ENCODE results near the gene XRCC6. TPM values are rescaled to one million over a fixed set of nuclear protein-coding genes. Genes with fewer than 3 reads are reported as not detected.
A peak's percentile ranks its signal among the peaks of the same experiment; 100 is the strongest.

The XRCC6 gene
- total and polyA plus RNA-seq, 12 donors, result 122 to 498 (median 240) TPM

DNA sequence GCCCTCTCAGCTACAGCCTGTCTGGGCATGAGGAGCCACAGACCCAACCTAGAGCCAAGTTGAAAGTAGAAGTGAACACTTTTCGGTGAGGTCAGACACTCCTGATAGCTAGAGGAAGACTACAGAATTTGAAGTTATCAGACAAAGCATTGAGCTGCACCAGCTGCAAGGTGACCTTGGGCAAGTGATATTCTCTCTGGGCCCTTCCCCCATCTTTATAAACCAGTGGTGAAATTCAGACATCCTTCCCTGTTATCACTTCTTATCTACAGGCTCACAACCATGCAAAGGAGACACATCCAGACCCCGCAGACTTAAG lies 23.5 kb upstream of the XRCC6 start:
- WGBS, 4 donors, result 27 to 48% (median 34%) methylated on average over 2 of the region's 2 CpGs
- Histone ChIP-seq H3K4me1 (replicated peaks in 1 of 2) (peaks cover 17 to 21% of the 10 kb centered on the region in 2 donors), H3K9me3 (replicated peaks in 1 of 3) (no peaks in the 10 kb centered on the region), H3K4me3 (no peak overlapping the region), H3K36me3 (replicated peaks in 1 of 2) (peaks cover 0 to 22% of the 10 kb centered on the region in 2 donors), H3K27me3 (no peaks in the 10 kb centered on the region), H3K27ac (peak overlapping the region; percentile 18 to 91 (median 84))
- TF ChIP-seq, protein P1, sequence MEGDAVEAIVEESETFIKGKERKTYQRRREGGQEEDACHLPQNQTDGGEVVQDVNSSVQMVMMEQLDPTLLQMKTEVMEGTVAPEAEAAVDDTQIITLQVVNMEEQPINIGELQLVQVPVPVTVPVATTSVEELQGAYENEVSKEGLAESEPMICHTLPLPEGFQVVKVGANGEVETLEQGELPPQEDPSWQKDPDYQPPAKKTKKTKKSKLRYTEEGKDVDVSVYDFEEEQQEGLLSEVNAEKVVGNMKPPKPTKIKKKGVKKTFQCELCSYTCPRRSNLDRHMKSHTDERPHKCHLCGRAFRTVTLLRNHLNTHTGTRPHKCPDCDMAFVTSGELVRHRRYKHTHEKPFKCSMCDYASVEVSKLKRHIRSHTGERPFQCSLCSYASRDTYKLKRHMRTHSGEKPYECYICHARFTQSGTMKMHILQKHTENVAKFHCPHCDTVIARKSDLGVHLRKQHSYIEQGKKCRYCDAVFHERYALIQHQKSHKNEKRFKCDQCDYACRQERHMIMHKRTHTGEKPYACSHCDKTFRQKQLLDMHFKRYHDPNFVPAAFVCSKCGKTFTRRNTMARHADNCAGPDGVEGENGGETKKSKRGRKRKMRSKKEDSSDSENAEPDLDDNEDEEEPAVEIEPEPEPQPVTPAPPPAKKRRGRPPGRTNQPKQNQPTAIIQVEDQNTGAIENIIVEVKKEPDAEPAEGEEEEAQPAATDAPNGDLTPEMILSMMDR (IDR thresholded peaks at IDR 0.05), result peak in 1 of 6 experiments; percentile 15
- no peak for TF ChIP-seq POLR2A (IDR thresholded peaks at IDR 0.05)
- intact Hi-C loops (cut with DNase I), result loop anchor here (5.0 to 10.0 kb wide), 2 partner anchors 53 to 55 kb away; partner anchors contain the start of gene POLR3H (in 2 of the 2)
- DNase-seq, result peak in 1 of 7 donors; percentile 45

DNA sequence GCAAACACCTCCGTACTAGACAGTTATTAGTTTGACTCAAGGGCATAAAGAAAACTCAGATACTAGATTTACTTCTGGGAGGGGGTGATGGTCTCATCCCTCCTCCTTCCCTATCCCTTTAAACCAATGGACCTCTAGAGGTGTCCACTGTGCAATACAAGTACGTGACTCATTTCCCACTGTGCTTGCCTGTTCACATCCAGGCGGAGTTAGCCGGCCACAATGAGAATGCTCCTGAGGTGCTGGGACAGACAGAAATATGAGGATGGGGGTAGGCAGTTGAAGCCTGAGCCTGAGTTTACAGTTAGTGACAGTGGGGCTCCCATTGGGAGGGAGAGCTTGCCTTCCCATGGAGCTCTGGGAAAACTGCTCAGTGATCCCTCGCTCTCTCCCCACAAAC lies 23.0 kb upstream of the XRCC6 start:
- peak in 5 of 7 donors; percentile 58 to 72 (median 68) for DNase-seq
- H3K27ac ChIP-seq, result peak overlapping the region in 3 of 5 donors; percentile 84 to 91 (median 88)
- TF ChIP-seq, protein P1 (IDR thresholded peaks at IDR 0.05), result peak in 1 of 6 experiments; percentile 5
- TF ChIP-seq POLR2A (IDR thresholded peaks at IDR 0.05), result no peak
- H3K9me3 ChIP-seq (replicated peaks in 1 of 3), result no peaks in the 10 kb centered on the region
- H3K4me3 ChIP-seq, result no peak overlapping the region
- intact Hi-C loops (cut with DNase I), result loop anchor here (5.0 to 10.0 kb wide), 2 partner anchors 53 to 56 kb away; partner anchors contain the start of gene POLR3H (in 2 of the 2)
- peaks cover 17 to 21% of the 10 kb centered on the region in 2 donors for H3K4me1 ChIP-seq (replicated peaks in 1 of 2)
- no peaks in the 10 kb centered on the region for H3K27me3 ChIP-seq
- peaks cover 0 to 27% of the 10 kb centered on the region in 2 donors for H3K36me3 ChIP-seq (replicated peaks in 1 of 2)
- WGBS, 4 donors, result 45 to 66% (median 51%) methylated on average over 5 of the region's 5 CpGs

DNA sequence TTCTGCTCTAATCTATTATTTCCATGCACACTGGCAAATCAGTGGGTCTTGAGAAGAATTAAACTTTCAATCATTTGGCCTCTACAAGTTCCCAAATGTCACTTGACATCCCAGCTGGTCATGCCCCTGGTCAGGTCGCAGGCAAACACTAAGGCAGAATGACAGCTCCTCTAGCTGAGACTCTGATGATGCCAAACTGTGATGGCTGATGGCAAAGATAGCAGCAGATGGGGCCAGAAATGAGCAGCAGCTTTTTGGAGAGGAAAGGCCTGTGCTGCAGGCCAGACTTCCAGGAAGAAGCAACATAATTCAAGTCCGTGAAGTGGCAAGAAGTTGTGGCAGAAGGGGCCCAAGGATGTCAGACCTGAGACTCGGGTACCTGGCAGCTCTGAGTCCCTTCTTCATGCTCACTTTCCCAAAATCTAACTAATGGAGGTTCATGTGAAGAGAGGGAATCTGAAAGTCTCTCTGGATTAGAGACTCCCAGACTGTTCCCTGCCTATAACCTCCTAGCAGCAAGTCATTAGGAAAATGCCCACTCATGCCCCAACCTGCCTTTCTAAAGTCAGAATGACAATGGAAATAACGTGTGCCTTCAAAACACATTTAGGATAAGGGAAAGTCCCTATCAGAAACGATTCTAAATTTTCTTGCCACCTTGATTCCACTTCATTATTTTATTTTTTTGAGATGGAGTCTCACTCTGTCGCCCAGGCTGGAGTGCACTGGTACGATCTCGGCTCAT lies 22.0 kb upstream of the XRCC6 start:
- H3K27ac ChIP-seq, result peak overlapping the region in 2 of 5 donors; percentile 84 to 91
- H3K4me3 ChIP-seq, result no peak overlapping the region
- DNase-seq, result no peak
- H3K27me3 ChIP-seq, result no peaks in the 10 kb centered on the region
- H3K9me3 ChIP-seq (replicated peaks in 1 of 3), result no peaks in the 10 kb centered on the region
- H3K36me3 ChIP-seq (replicated peaks in 1 of 2), result peaks cover 0 to 32% of the 10 kb centered on the region in 2 donors
- intact Hi-C loops (cut with DNase I), result loop anchor here (5.0 to 10.0 kb wide), 2 partner anchors 54 to 57 kb away; partner anchors contain the start of gene POLR3H (in 2 of the 2)
- 88 to 90% (median 89%) methylated on average over 7 to 8 of the region's 8 CpGs for WGBS, 4 donors
- H3K4me1 ChIP-seq (replicated peaks in 1 of 2), result peaks cover 17 to 21% of the 10 kb centered on the region in 2 donors
- TF ChIP-seq, protein P1 (IDR thresholded peaks at IDR 0.05), result no peak
- TF ChIP-seq POLR2A (IDR thresholded peaks at IDR 0.05), result no peak

DNA sequence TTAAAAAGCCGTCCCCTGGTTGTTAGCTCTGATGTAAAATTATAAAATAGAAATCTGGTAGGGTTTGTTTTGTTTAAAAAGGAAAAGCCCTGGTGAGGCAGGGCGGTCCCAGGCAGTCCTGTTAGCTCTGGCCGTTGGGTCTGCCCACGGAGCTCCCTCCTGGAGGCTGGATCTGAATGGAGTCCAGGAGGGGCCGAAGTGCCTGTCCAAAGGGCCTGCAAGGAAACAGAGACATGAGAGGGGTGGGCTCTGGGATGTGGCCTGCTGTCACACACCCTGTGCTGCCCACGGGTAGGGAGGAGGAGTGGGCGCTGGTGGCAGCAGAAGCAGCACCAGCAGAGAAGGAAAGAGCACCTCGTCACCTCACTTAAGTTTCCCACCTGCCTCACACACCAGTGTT lies 20.1 kb upstream of the XRCC6 start:
- 79 to 92% (median 88%) methylated on average over 8 of the region's 8 CpGs for WGBS, 4 donors
- no peak for DNase-seq
- Histone ChIP-seq H3K27ac (peak overlapping the region in 1 of 5 donors; percentile 47), H3K9me3 (replicated peaks in 1 of 3) (no peaks in the 10 kb centered on the region), H3K4me3 (no peak overlapping the region), H3K36me3 (replicated peaks in 1 of 2) (peaks cover 0 to 41% of the 10 kb centered on the region in 2 donors), H3K27me3 (no peaks in the 10 kb centered on the region), H3K4me1 (replicated peaks in 1 of 2) (peaks cover 17 to 21% of the 10 kb centered on the region in 2 donors)
- intact Hi-C loops (cut with DNase I), result no loop called here
- TF ChIP-seq, protein P1 (IDR thresholded peaks at IDR 0.05), result no peak
- TF ChIP-seq POLR2A (IDR thresholded peaks at IDR 0.05), result no peak

Data from adrenal gland (tissue), 12 donors.